ENCODE results near the gene TWIST2.

The TWIST2 gene

GRCh38 chr2:238817382-238817781 is 30.5 kb upstream of the TWIST2 start:
- H3K4me1 ChIP-seq (ENCODE audit: control insufficient read depth, insufficient read depth, low read length), result peaks cover 4% of the 10 kb centered on the region
- no peaks in the 10 kb centered on the region for H3K9me3 ChIP-seq (ENCODE audit: control insufficient read depth, insufficient read depth, low read length)
- H3K36me3 ChIP-seq (ENCODE audit: control insufficient read depth, insufficient read depth, low read length), result no peaks in the 10 kb centered on the region
- H3K4me3 ChIP-seq (ENCODE audit: low read depth, low read length), result no peak overlapping the region
- no peaks in the 10 kb centered on the region for H3K27me3 ChIP-seq (ENCODE audit: control insufficient read depth, insufficient read depth, low read length)
- H3K9ac ChIP-seq (ENCODE audit: low read depth, low read length), result no peak overlapping the region

GRCh38 chr2:238817891-238818290 is 30.0 kb upstream of the TWIST2 start:
- Histone ChIP-seq H3K9me3 (ENCODE audit: control insufficient read depth, insufficient read depth, low read length) (no peaks in the 10 kb centered on the region), H3K27me3 (ENCODE audit: control insufficient read depth, insufficient read depth, low read length) (no peaks in the 10 kb centered on the region), H3K9ac (ENCODE audit: low read depth, low read length) (no peak overlapping the region), H3K36me3 (ENCODE audit: control insufficient read depth, insufficient read depth, low read length) (no peaks in the 10 kb centered on the region), H3K4me1 (ENCODE audit: control insufficient read depth, insufficient read depth, low read length) (peaks cover 4% of the 10 kb centered on the region), H3K4me3 (ENCODE audit: low read depth, low read length) (no peak overlapping the region)

GRCh38 chr2:238818561-238818960 is 29.3 kb upstream of the TWIST2 start:
- no peak overlapping the region for H3K4me3 ChIP-seq (ENCODE audit: low read depth, low read length)
- H3K36me3 ChIP-seq (ENCODE audit: control insufficient read depth, insufficient read depth, low read length), result no peaks in the 10 kb centered on the region
- peaks cover 4% of the 10 kb centered on the region for H3K4me1 ChIP-seq (ENCODE audit: control insufficient read depth, insufficient read depth, low read length)
- H3K27me3 ChIP-seq (ENCODE audit: control insufficient read depth, insufficient read depth, low read length), result no peaks in the 10 kb centered on the region
- no peak overlapping the region for H3K9ac ChIP-seq (ENCODE audit: low read depth, low read length)
- no peaks in the 10 kb centered on the region for H3K9me3 ChIP-seq (ENCODE audit: control insufficient read depth, insufficient read depth, low read length)

- Histone ChIP-seq H3K4me3 (ENCODE audit: low read depth, low read length) (no peak overlapping the region), H3K9me3 (ENCODE audit: control insufficient read depth, insufficient read depth, low read length) (no peaks in the 10 kb centered on the region), H3K27me3 (ENCODE audit: control insufficient read depth, insufficient read depth, low read length) (no peaks in the 10 kb centered on the region), H3K4me1 (ENCODE audit: control insufficient read depth, insufficient read depth, low read length) (peaks cover 4% of the 10 kb centered on the region), H3K9ac (ENCODE audit: low read depth, low read length) (no peak overlapping the region), H3K36me3 (ENCODE audit: control insufficient read depth, insufficient read depth, low read length) (no peaks in the 10 kb centered on the region)
These were observed 27.7 kb upstream of the TWIST2 start for GRCh38 chr2:238820197-238820596.

GRCh38 chr2:238820916-238821315 is 27.0 kb upstream of the TWIST2 start:
- Histone ChIP-seq H3K9ac (ENCODE audit: low read depth, low read length) (no peak overlapping the region), H3K9me3 (ENCODE audit: control insufficient read depth, insufficient read depth, low read length) (no peaks in the 10 kb centered on the region), H3K27me3 (ENCODE audit: control insufficient read depth, insufficient read depth, low read length) (no peaks in the 10 kb centered on the region), H3K4me1 (ENCODE audit: control insufficient read depth, insufficient read depth, low read length) (peaks cover 4% of the 10 kb centered on the region), H3K36me3 (ENCODE audit: control insufficient read depth, insufficient read depth, low read length) (no peaks in the 10 kb centered on the region), H3K4me3 (ENCODE audit: low read depth, low read length) (no peak overlapping the region)

- Histone ChIP-seq H3K4me3 (ENCODE audit: low read depth, low read length) (no peak overlapping the region), H3K27me3 (ENCODE audit: control insufficient read depth, insufficient read depth, low read length) (no peaks in the 10 kb centered on the region), H3K9ac (ENCODE audit: low read depth, low read length) (no peak overlapping the region), H3K9me3 (ENCODE audit: control insufficient read depth, insufficient read depth, low read length) (no peaks in the 10 kb centered on the region), H3K36me3 (ENCODE audit: control insufficient read depth, insufficient read depth, low read length) (no peaks in the 10 kb centered on the region), H3K4me1 (ENCODE audit: control insufficient read depth, insufficient read depth, low read length) (peaks cover 4% of the 10 kb centered on the region)
These were observed 26.5 kb upstream of the TWIST2 start for GRCh38 chr2:238821391-238821790.

- Histone ChIP-seq H3K27me3 (ENCODE audit: control insufficient read depth, insufficient read depth, low read length) (no peaks in the 10 kb centered on the region), H3K9ac (ENCODE audit: low read depth, low read length) (no peak overlapping the region)
These were observed 25.8 kb upstream of the TWIST2 start for GRCh38 chr2:238821944-238822670.

GRCh38 chr2:238822955-238823354 is 24.9 kb upstream of the TWIST2 start:
- Histone ChIP-seq H3K36me3 (ENCODE audit: control insufficient read depth, insufficient read depth, low read length) (no peaks in the 10 kb centered on the region), H3K27me3 (ENCODE audit: control insufficient read depth, insufficient read depth, low read length) (no peaks in the 10 kb centered on the region), H3K9me3 (ENCODE audit: control insufficient read depth, insufficient read depth, low read length) (no peaks in the 10 kb centered on the region), H3K4me1 (ENCODE audit: control insufficient read depth, insufficient read depth, low read length) (no peaks in the 10 kb centered on the region), H3K4me3 (ENCODE audit: low read depth, low read length) (no peak overlapping the region), H3K9ac (ENCODE audit: low read depth, low read length) (no peak overlapping the region)

More at GRCh38 chr2:238821944-238822670, 25.8 kb upstream of the TWIST2 start:
- H3K4me1 ChIP-seq (ENCODE audit: control insufficient read depth, insufficient read depth, low read length), result peaks cover 3% of the 10 kb centered on the region
- H3K9me3 ChIP-seq (ENCODE audit: control insufficient read depth, insufficient read depth, low read length), result no peaks in the 10 kb centered on the region
- no peaks in the 10 kb centered on the region for H3K36me3 ChIP-seq (ENCODE audit: control insufficient read depth, insufficient read depth, low read length)
- H3K4me3 ChIP-seq (ENCODE audit: low read depth, low read length), result no peak overlapping the region

- H3K4me3 ChIP-seq (ENCODE audit: low read depth, low read length), result no peak overlapping the region
- no peaks in the 10 kb centered on the region for H3K4me1 ChIP-seq (ENCODE audit: control insufficient read depth, insufficient read depth, low read length)
- no peak overlapping the region for H3K9ac ChIP-seq (ENCODE audit: low read depth, low read length)
- no peaks in the 10 kb centered on the region for H3K9me3 ChIP-seq (ENCODE audit: control insufficient read depth, insufficient read depth, low read length)
- no peaks in the 10 kb centered on the region for H3K27me3 ChIP-seq (ENCODE audit: control insufficient read depth, insufficient read depth, low read length)
- H3K36me3 ChIP-seq (ENCODE audit: control insufficient read depth, insufficient read depth, low read length), result no peaks in the 10 kb centered on the region
These were observed 16.7 kb upstream of the TWIST2 start for GRCh38 chr2:238831177-238831576.

- H3K4me3 ChIP-seq (ENCODE audit: low read depth, low read length), result no peak overlapping the region
- H3K36me3 ChIP-seq (ENCODE audit: control insufficient read depth, insufficient read depth, low read length), result no peaks in the 10 kb centered on the region
- no peaks in the 10 kb centered on the region for H3K27me3 ChIP-seq (ENCODE audit: control insufficient read depth, insufficient read depth, low read length)
- H3K4me1 ChIP-seq (ENCODE audit: control insufficient read depth, insufficient read depth, low read length), result no peaks in the 10 kb centered on the region
- no peaks in the 10 kb centered on the region for H3K9me3 ChIP-seq (ENCODE audit: control insufficient read depth, insufficient read depth, low read length)
- H3K9ac ChIP-seq (ENCODE audit: low read depth, low read length), result no peak overlapping the region
These were observed 12.9 kb upstream of the TWIST2 start for GRCh38 chr2:238834982-238835381.

- no peaks in the 10 kb centered on the region for H3K27me3 ChIP-seq (ENCODE audit: control insufficient read depth, insufficient read depth, low read length)
- no peak overlapping the region for H3K4me3 ChIP-seq (ENCODE audit: low read depth, low read length)
- H3K9me3 ChIP-seq (ENCODE audit: control insufficient read depth, insufficient read depth, low read length), result no peaks in the 10 kb centered on the region
- no peaks in the 10 kb centered on the region for H3K36me3 ChIP-seq (ENCODE audit: control insufficient read depth, insufficient read depth, low read length)
- H3K9ac ChIP-seq (ENCODE audit: low read depth, low read length), result no peak overlapping the region
- no peaks in the 10 kb centered on the region for H3K4me1 ChIP-seq (ENCODE audit: control insufficient read depth, insufficient read depth, low read length)
These were observed 12.1 kb upstream of the TWIST2 start for GRCh38 chr2:238835726-238836301.

- peaks cover 2% of the 10 kb centered on the region for H3K27me3 ChIP-seq (ENCODE audit: control insufficient read depth, insufficient read depth, low read length)
- H3K36me3 ChIP-seq (ENCODE audit: control insufficient read depth, insufficient read depth, low read length), result no peaks in the 10 kb centered on the region
These were observed 9.0 kb upstream of the TWIST2 start for GRCh38 chr2:238838786-238839327.

More at GRCh38 chr2:238838786-238839327, 9.0 kb upstream of the TWIST2 start:
- Histone ChIP-seq H3K9me3 (ENCODE audit: control insufficient read depth, insufficient read depth, low read length) (no peaks in the 10 kb centered on the region), H3K4me1 (ENCODE audit: control insufficient read depth, insufficient read depth, low read length) (no peaks in the 10 kb centered on the region), H3K4me3 (ENCODE audit: low read depth, low read length) (no peak overlapping the region), H3K9ac (ENCODE audit: low read depth, low read length) (no peak overlapping the region)
